ENCODE measurements around the gene ACAN. TPM values are rescaled to one million over a fixed set of nuclear protein-coding genes. Genes with fewer than 3 reads are reported as not detected.

Gene ACAN
- total and polyA plus RNA-seq, 9 donors = 2.9 to 52.6 (median 18.2) TPM

GRCh38 chr15:88835646-88836045, 32.4 kb downstream of the ACAN start:
- Histone ChIP-seq H3K27ac (ENCODE audit: low read length) (no peak overlapping the region), H3K4me1 (ENCODE audit: control insufficient read depth, insufficient read depth, low read length) (peaks cover 5% of the 10 kb centered on the region), H3K27me3 (ENCODE audit: control insufficient read depth, insufficient read depth, low read length) (no peaks in the 10 kb centered on the region), H3K4me3 (ENCODE audit: low read length) (no peak overlapping the region), H3K36me3 (ENCODE audit: control insufficient read depth, insufficient read depth, low read length) (no peaks in the 10 kb centered on the region), H3K9me3 (replicated peaks; ENCODE audit: control insufficient read depth, low read depth, low read length) (no peaks in the 10 kb centered on the region)
- WGBS (ENCODE audit: insufficient coverage) = no CpG with 5 or more reads among the region's 2 CpGs
- no peak for DNase-seq

- Histone ChIP-seq H3K4me3 (ENCODE audit: low read length) (no peak overlapping the region), H3K9me3 (replicated peaks; ENCODE audit: control insufficient read depth, low read depth, low read length) (no peaks in the 10 kb centered on the region), H3K4me1 (ENCODE audit: control insufficient read depth, insufficient read depth, low read length) (peaks cover 5% of the 10 kb centered on the region), H3K36me3 (ENCODE audit: control insufficient read depth, insufficient read depth, low read length) (no peaks in the 10 kb centered on the region), H3K27ac (ENCODE audit: low read length) (no peak overlapping the region), H3K27me3 (ENCODE audit: control insufficient read depth, insufficient read depth, low read length) (peaks cover 4% of the 10 kb centered on the region)
- DNase-seq = no peak
- WGBS (ENCODE audit: insufficient coverage) = 84% methylated on average over 15 of the region's 18 CpGs
Observed at GRCh38 chr15:88838667-88839066, 35.4 kb downstream of the ACAN start.

- Histone ChIP-seq H3K27me3 (ENCODE audit: control insufficient read depth, insufficient read depth, low read length) (peaks cover 4% of the 10 kb centered on the region), H3K4me3 (ENCODE audit: low read length) (no peak overlapping the region), H3K36me3 (ENCODE audit: control insufficient read depth, insufficient read depth, low read length) (no peaks in the 10 kb centered on the region), H3K27ac (ENCODE audit: low read length) (no peak overlapping the region), H3K9me3 (replicated peaks; ENCODE audit: control insufficient read depth, low read depth, low read length) (no peaks in the 10 kb centered on the region), H3K4me1 (ENCODE audit: control insufficient read depth, insufficient read depth, low read length) (peaks cover 2% of the 10 kb centered on the region)
- no peak for DNase-seq
- 75% methylated on average over 3 of the region's 3 CpGs for WGBS (ENCODE audit: insufficient coverage)
Observed at GRCh38 chr15:88839146-88839545, 35.9 kb downstream of the ACAN start.

GRCh38 chr15:88839961-88840360, 36.7 kb downstream of the ACAN start:
- Histone ChIP-seq H3K27ac (ENCODE audit: low read length) (no peak overlapping the region), H3K4me1 (ENCODE audit: control insufficient read depth, insufficient read depth, low read length) (no peaks in the 10 kb centered on the region), H3K36me3 (ENCODE audit: control insufficient read depth, insufficient read depth, low read length) (no peaks in the 10 kb centered on the region), H3K27me3 (ENCODE audit: control insufficient read depth, insufficient read depth, low read length) (peaks cover 4% of the 10 kb centered on the region), H3K9me3 (replicated peaks; ENCODE audit: control insufficient read depth, low read depth, low read length) (no peaks in the 10 kb centered on the region), H3K4me3 (ENCODE audit: low read length) (no peak overlapping the region)
- no peak for DNase-seq
- 78% methylated on average over 13 of the region's 16 CpGs for WGBS (ENCODE audit: insufficient coverage)

GRCh38 chr15:88841236-88841635, 38.0 kb downstream of the ACAN start:
- Histone ChIP-seq H3K4me3 (ENCODE audit: low read length) (no peak overlapping the region), H3K36me3 (ENCODE audit: control insufficient read depth, insufficient read depth, low read length) (no peaks in the 10 kb centered on the region), H3K4me1 (ENCODE audit: control insufficient read depth, insufficient read depth, low read length) (no peaks in the 10 kb centered on the region), H3K27me3 (ENCODE audit: control insufficient read depth, insufficient read depth, low read length) (peaks cover 4% of the 10 kb centered on the region), H3K27ac (ENCODE audit: low read length) (no peak overlapping the region), H3K9me3 (replicated peaks; ENCODE audit: control insufficient read depth, low read depth, low read length) (no peaks in the 10 kb centered on the region)
- no CpG with 5 or more reads among the region's 1 CpG for WGBS (ENCODE audit: insufficient coverage)
- no peak for DNase-seq

- 83% methylated on average over 4 of the region's 4 CpGs for WGBS (ENCODE audit: insufficient coverage)
- Histone ChIP-seq H3K4me1 (ENCODE audit: control insufficient read depth, insufficient read depth, low read length) (no peaks in the 10 kb centered on the region), H3K36me3 (ENCODE audit: control insufficient read depth, insufficient read depth, low read length) (no peaks in the 10 kb centered on the region), H3K9me3 (replicated peaks; ENCODE audit: control insufficient read depth, low read depth, low read length) (no peaks in the 10 kb centered on the region), H3K27me3 (ENCODE audit: control insufficient read depth, insufficient read depth, low read length) (peaks cover 4% of the 10 kb centered on the region), H3K27ac (ENCODE audit: low read length) (no peak overlapping the region), H3K4me3 (ENCODE audit: low read length) (no peak overlapping the region)
- no peak for DNase-seq
Observed at GRCh38 chr15:88842156-88842555, 38.9 kb downstream of the ACAN start.

- 91% methylated on average over 20 of the region's 21 CpGs for WGBS (ENCODE audit: insufficient coverage)
- no peak overlapping the region for H3K27ac ChIP-seq (ENCODE audit: low read length)
Observed at GRCh38 chr15:88843334-88843733, 40.1 kb downstream of the ACAN start.

GRCh38 chr15:88844749-88845386, 41.6 kb downstream of the ACAN start:
- no peaks in the 10 kb centered on the region for H3K9me3 ChIP-seq (replicated peaks; ENCODE audit: control insufficient read depth, low read depth, low read length)
- DNase-seq = no peak
- H3K4me1 ChIP-seq (ENCODE audit: control insufficient read depth, insufficient read depth, low read length) = no peaks in the 10 kb centered on the region
- peaks cover 4% of the 10 kb centered on the region for H3K27me3 ChIP-seq (ENCODE audit: control insufficient read depth, insufficient read depth, low read length)
- no peak overlapping the region for H3K27ac ChIP-seq (ENCODE audit: low read length)
- H3K4me3 ChIP-seq (ENCODE audit: low read length) = no peak overlapping the region
- no peaks in the 10 kb centered on the region for H3K36me3 ChIP-seq (ENCODE audit: control insufficient read depth, insufficient read depth, low read length)
- WGBS (ENCODE audit: insufficient coverage) = 53% methylated on average over 3 of the region's 5 CpGs

More at GRCh38 chr15:88843334-88843733, 40.1 kb downstream of the ACAN start:
- DNase-seq = no peak
- no peaks in the 10 kb centered on the region for H3K9me3 ChIP-seq (replicated peaks; ENCODE audit: control insufficient read depth, low read depth, low read length)
- H3K36me3 ChIP-seq (ENCODE audit: control insufficient read depth, insufficient read depth, low read length) = no peaks in the 10 kb centered on the region
- peaks cover 4% of the 10 kb centered on the region for H3K27me3 ChIP-seq (ENCODE audit: control insufficient read depth, insufficient read depth, low read length)
- no peaks in the 10 kb centered on the region for H3K4me1 ChIP-seq (ENCODE audit: control insufficient read depth, insufficient read depth, low read length)
- no peak overlapping the region for H3K4me3 ChIP-seq (ENCODE audit: low read length)

GRCh38 chr15:88845616-88846015, 42.4 kb downstream of the ACAN start:
- no peak for DNase-seq
- no peaks in the 10 kb centered on the region for H3K9me3 ChIP-seq (replicated peaks; ENCODE audit: control insufficient read depth, low read depth, low read length)
- H3K4me1 ChIP-seq (ENCODE audit: control insufficient read depth, insufficient read depth, low read length) = no peaks in the 10 kb centered on the region
- no peak overlapping the region for H3K27ac ChIP-seq (ENCODE audit: low read length)
- WGBS (ENCODE audit: insufficient coverage) = 93% methylated on average over 11 of the region's 15 CpGs
- H3K27me3 ChIP-seq (ENCODE audit: control insufficient read depth, insufficient read depth, low read length) = peaks cover 4% of the 10 kb centered on the region
- H3K36me3 ChIP-seq (ENCODE audit: control insufficient read depth, insufficient read depth, low read length) = no peaks in the 10 kb centered on the region
- no peak overlapping the region for H3K4me3 ChIP-seq (ENCODE audit: low read length)

GRCh38 chr15:88847144-88847543, 43.9 kb downstream of the ACAN start:
- no peak for DNase-seq
- Histone ChIP-seq H3K36me3 (ENCODE audit: control insufficient read depth, insufficient read depth, low read length) (no peaks in the 10 kb centered on the region), H3K27me3 (ENCODE audit: control insufficient read depth, insufficient read depth, low read length) (peaks cover 4% of the 10 kb centered on the region), H3K9me3 (replicated peaks; ENCODE audit: control insufficient read depth, low read depth, low read length) (no peaks in the 10 kb centered on the region), H3K4me3 (ENCODE audit: low read length) (no peak overlapping the region), H3K27ac (ENCODE audit: low read length) (no peak overlapping the region), H3K4me1 (ENCODE audit: control insufficient read depth, insufficient read depth, low read length) (no peaks in the 10 kb centered on the region)
- WGBS (ENCODE audit: insufficient coverage) = 77% methylated on average over 19 of the region's 20 CpGs

GRCh38 chr15:88848203-88848602, 45.0 kb downstream of the ACAN start:
- H3K4me3 ChIP-seq (ENCODE audit: low read length) = no peak overlapping the region
- H3K9me3 ChIP-seq (replicated peaks; ENCODE audit: control insufficient read depth, low read depth, low read length) = no peaks in the 10 kb centered on the region
- H3K36me3 ChIP-seq (ENCODE audit: control insufficient read depth, insufficient read depth, low read length) = no peaks in the 10 kb centered on the region
- WGBS (ENCODE audit: insufficient coverage) = no CpG with 5 or more reads among the region's 3 CpGs
- no peak for DNase-seq
- no peaks in the 10 kb centered on the region for H3K4me1 ChIP-seq (ENCODE audit: control insufficient read depth, insufficient read depth, low read length)
- H3K27ac ChIP-seq (ENCODE audit: low read length) = no peak overlapping the region
- no peaks in the 10 kb centered on the region for H3K27me3 ChIP-seq (ENCODE audit: control insufficient read depth, insufficient read depth, low read length)
